NOMO-1 treated with DMSO at 0.1 percent for 48 hours (cell line): ENCODE measurements around the gene CCDC12.

Experiments
- DNase-seq: peaks from one replicate; lab custom pipeline; 2025; ENCODE audit not compliant: unreplicated experiment; lab: John Stamatoyannopoulos, UW

CCDC12 gene

DNA sequence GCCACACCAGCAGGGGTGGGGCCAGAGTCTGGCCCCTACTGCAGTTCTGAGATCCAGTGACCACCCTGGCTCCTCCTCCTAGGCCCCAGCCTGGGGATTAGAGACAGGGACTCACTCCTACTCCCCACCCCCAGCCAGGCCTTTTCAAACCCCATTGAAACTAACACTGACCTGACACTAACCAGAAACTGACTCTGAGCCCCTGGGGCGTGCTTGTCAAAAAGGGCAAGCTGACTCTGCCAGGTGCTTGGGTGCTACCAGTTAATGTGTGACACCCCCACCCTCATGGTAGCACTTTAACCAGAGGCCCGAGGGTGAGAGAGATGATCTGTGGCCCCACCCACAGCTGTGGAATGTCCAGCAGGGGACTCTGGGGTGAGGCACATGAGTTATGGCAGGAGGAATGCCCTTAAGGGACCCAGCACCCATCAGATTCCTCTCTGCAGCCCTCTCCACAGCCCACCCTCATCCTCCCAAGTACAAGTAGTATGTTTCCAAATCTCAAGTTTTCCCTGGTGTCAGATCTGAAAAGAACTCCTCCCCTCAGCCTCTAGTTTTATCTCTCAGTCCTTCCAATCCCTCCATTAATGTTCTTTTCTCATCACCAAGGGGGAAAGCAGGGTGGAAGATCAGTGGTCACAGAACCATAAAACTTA is 97.6 kb downstream of the CCDC12 start:
- no peak for DNase-seq

DNA sequence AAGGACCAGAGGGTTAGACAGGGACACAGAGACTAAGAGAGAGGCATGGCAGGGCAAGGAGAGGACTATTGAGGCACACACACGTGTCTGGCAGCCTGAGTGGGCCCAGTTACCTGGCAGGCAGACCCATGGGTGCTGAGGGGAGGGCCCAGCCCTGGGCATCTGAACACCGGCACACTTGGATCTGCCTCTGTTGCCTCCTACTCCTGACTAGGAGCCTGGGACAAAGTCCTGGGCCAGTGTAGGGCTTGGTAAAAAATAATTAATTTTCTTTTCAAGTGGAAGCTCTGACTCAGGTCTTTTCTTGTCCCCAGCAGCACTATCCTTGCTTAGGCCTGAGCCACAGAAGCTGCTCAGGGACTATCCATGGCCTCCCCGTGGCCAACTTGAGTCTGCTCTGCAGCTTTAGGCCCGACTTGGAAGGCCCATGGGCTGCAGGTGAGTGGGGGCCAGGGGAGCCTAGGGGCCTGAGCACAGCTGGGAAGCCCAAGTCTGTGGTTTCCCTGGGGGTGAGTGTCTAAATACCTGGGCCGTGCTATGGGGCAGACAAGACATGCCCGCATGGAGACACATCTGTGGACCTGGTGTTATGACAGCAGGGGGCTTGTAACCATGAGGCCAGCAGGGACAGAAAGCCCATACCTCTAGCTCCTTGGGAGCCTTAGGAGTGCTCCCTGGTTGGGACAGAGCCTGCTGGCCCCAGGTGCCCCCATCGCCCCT is 99.0 kb downstream of the CCDC12 start, which contains the start of gene PTH1R:
Gene PTH1R (plus strand): TSS at position 316 of the 720 bp plus-strand sequence. CDS start 5,839 bp downstream, outside the sequence.
- no peak for DNase-seq

DNA sequence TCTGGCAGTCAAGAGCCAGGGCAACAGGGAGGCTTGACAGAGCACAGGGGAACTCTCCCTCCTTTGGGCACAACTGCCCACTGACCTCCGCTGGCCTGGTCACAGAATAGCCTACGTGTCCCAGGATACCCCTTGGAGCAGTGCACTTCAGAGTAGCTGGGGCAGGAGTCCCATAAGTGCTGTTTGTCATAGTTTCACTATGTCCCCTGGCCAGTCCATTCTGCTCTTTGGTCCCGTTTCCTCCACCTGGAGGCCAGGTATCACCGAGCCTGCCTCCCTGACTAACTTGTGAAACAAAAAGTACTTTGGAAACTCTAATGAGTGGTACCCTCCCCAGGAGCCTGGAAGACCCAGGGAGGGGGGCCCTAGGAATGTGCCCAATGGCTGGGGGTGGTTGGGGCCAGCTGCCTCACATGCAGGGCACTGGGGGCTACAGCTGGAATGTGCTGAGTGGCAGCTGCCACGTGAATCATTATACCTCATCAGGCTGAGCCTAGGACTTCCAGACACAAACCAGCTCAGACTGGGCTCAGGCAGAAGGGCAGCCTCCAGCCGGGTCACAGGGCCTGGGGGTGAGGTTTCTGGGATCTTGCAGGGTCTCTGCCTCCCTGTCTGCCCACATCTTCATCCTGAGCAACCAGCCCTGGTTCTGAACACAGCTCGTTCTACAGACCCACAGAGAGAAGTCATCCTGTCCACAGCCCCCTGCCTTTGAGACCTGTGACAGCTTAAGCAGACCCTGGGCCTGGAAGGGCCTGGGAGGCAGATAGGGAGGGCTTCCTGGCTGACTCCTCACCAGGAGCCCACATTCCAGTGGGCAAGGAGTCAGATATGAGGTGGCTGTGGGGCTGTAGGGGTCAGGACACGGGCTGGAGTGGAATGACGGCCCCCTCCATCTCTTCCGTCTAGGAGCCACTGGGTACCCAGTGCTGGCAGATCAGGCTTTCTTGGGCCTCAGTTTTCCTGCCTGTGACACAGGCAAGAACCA is 99.9 kb downstream of the CCDC12 start:
- DNase-seq, result no peak

DNA sequence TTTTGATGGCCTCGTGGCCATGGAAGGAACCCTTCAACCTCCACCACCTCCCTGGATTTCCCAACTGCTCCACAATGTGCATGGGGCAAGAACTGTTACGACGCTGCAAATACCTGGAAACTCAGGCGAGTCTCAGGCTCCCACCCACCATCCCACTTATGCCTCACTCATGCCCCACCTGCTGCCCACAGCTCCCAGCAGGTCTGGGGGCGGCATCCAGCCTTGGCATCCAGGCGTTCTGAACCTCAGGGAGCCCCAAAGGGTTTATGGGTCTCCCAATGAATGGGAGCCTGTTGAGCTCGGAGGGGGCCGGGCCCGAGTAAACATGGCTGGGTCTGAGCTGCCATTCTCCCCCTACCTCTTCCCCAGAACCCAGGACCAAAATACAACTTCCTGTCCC is 101.0 kb downstream of the CCDC12 start:
- no peak for DNase-seq

DNA sequence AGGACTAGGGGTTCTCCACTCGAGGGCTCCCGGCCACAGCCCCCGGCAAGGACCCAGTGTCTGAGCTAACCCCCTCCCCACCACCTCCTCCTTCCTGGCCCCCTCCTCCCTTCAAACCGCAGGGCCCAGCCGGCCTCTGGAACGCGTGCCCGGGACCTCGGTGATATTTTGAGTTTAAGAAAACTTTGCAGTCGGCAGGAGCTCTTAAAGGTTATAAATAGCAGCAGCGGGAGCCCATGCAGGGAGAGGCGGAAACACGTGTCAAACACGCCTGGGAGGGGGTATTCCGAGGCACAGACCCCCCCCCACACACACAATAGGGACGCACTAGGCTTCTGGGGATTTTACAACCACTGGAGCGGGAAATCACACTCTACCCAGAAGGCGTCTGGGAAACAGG is 102.1 kb downstream of the CCDC12 start:
- DNase-seq, result no peak

DNA sequence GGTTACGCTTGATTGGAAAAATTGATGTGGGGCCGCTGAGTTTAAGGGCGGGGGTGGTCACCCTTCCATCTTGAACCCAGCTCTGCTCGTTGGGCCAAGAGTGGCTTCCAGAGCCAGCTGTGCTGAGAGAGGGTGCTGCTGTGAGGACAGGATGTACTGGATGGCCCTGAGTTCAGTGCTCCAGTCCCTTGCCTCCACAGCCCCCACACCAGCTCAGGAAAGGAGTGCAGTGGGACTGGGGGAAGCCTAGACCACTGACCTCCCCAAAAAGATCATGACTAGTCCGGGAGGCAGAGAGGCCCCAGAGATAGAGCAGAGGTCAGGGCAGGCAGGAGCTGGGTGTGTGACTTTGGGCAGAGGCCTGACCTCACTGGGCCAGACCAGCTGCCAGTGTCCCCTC is 103.0 kb downstream of the CCDC12 start:
- no peak for DNase-seq
